Epithelial cell of prostate (primary cell): ENCODE data around the gene KIAA0825.

ENCODE experiments used
- DNase-seq: peaks from one replicate; pipeline ENCODE4 v3.0.0-alpha.2; 2011; ENCODE audit warnings: low read depth, low spot score
- H3K27ac ChIP-seq: fragments of 450-650 bp; 2 replicates; pipeline ENCODE4 v1.5.1; 2017; ENCODE audit warnings: mild to moderate bottlenecking

Gene KIAA0825, protein sequence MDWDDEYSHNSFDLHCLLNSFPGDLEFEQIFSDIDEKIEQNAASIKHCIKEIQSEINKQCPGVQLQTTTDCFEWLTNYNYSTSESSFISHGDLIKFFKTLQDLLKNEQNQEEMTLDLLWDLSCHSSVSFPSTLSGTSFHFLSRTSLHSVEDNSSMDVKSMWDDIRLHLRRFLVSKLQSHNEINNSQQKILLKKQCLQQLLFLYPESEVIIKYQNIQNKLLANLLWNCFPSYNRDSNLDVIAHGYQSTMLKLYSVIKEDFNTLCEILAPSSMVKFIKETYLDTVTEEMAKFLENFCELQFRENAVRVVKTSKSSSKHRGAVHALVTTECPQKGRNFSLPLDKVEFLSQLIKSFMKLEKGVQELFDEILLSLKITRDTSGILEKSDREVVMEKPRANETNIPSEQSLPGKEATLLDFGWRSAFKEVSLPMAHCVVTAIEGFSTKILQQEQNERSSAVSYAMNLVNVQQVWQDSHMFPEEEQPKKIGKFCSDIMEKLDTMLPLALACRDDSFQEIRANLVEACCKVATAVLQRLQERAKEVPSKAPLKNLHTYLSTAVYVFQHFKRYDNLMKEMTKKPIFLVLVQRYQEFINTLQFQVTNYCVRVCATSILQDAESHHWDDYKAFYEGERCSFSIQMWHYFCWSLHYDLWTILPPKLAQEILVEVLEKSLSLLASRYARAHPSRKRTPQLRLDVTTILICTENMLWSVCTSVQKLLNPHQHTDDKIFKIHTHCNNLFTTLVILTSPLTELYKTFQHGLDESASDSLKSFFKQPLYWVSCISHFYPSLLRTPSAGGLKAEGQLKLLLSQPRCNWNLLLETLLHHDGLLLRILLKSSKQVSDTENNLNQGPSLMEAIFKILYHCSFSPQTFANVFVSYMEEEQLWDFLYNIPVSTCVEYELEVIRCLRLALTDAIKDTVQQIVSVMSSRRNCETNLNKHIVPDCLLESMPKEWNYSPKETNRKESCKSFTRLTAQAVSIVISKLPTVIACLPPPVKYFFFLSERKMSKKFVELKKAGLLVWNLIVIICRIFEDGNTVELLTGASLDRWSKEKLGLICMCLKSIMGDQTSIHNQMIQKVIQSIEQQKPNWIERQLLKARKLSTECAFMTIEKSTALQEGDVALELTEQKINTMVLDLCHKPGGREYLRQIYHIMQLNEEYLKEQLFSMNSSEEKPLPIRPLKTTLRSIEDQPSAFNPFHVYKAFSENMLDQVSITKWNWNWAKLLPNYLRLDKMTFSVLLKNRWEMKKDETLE (N-terminal part only)

DNA sequence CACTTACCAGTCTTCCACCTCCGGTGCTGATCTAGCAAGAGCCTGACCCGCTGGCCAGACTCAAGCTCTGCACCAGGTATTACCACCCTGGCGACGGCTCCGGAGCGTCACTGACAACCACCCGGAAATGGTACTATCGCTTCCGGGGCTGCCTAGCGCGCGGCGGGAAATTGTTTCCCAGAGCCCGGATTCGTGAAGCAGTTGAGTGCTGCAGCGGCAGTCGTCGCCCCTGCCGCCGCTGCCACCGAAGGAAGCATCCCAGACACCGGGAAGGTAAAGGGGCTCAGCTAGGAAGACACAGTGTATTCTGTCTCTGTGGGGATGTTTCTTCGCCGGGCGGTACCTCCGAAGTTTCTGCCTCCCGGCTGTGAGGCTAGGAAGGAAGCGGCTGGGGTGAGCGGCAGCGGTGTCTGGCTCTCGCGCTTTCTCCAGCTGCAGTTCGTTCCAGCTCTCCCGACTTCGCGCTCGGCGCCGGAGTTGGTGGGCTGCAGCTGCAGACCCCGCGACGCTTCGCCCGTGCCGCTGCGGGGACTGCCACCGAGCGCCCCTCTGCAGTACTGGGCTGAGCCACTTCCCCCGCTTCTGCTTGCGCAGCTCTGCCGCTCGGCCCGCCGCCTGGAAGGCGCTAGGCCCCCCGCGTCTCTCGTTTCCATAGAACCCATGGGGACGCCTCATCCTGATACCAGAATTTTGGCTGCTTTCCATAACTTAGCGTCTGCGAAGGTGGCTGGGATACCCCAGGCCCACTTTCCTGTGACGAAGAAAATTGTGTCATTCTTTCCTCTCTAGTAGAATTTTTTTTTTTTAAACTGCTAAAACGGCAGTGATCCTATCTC, at the start of gene KIAA0825, which contains the start of gene SLF1:
Gene KIAA0825 (minus strand): TSS at position 112 of the 836 bp plus-strand sequence. CDS start 81,478 bp downstream, outside the sequence.
Gene SLF1 (plus strand): TSS at position 177 of the 836 bp plus-strand sequence. CDS start 10,142 bp downstream, outside the sequence.
- H3K27ac ChIP-seq = peak within 1 kb of the TSS; percentile 83
- DNase-seq = peak; percentile 58

DNA sequence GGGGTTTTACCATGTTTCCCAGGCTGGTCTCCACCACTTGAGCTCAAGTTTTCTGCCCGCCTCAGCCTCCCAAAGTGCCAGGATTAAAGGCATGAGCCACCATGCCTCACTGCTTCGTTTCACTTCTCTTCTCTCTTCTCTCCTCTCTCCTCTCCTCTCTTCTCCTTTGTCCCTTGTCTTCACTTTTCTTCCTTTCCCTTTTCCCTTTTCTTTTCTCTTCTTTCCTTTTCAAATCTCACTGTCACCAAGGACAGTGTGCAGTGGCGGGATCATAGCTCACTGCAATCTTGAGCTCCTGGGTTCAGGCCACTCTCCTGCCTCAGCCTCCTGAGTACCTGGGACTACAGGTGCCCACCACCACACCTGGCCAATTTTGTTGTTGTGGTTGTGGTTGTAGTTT, 49.5 kb upstream of the KIAA0825 start:
- DNase-seq = no peak

DNA sequence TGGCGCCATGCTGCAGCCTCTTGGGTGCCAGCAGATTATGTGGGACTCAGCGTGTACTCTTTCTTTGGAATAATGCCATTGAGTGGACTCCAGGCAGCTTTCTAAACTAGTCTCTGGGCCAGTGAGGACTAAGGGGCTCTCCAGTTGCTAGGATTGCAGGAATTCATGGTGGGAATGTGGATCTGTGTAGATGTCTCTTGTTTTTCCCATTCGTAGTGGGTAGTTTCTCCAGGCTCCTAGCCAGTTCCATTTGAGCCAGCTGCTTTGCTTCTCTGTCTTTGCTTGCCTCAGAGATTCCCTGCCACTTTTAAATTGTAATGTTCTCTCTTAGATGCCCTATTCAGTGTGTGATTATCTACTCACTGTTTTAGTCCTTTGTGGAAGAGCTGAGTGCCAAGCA, 42.7 kb upstream of the KIAA0825 start:
- no peak for DNase-seq
- H3K27ac ChIP-seq = no peak overlapping the region

More for the DNA sequence above, 49.5 kb upstream of the KIAA0825 start:
- no peak overlapping the region for H3K27ac ChIP-seq

DNA sequence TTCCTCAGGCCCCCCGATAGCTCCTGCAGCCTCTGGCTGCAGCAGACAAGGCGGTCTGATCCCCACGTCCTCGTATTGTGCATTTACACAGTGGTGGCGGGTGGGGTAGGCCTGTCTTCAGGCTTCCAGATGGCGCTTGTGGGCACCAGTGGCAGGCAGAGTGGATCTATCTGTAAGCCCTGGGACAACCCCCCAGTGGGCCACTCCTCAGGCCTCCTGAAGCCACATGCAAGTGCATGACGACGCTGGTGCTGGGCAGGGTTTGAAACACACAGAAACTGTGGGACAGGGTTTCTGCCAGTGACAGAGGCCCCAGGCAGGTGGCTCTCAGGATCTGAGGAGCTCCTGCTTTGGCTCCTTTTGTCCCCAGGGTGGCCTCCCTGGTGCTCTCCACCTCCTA, 42.1 kb upstream of the KIAA0825 start:
- no peak for DNase-seq
- no peak overlapping the region for H3K27ac ChIP-seq

DNA sequence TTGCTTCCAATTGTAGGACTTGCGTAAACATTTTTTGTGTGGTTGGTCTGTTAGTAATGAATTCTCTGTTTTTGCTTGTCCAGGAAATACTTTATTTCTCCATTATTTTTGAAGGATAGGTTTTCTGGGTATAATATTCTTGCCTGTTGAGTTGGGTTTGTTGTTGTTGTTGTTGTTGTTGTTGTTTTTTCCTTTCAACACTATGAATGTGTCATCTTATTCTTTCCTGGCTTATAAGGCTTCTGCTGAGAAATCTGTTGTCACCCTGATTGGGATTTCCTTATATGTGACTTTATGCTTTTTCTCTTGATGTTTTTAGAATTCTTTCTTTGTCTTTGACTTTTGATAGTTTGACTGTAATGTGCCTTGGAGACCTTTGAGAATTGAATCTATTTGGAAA, 39.9 kb upstream of the KIAA0825 start:
- H3K27ac ChIP-seq = no peak overlapping the region
- no peak for DNase-seq

DNA sequence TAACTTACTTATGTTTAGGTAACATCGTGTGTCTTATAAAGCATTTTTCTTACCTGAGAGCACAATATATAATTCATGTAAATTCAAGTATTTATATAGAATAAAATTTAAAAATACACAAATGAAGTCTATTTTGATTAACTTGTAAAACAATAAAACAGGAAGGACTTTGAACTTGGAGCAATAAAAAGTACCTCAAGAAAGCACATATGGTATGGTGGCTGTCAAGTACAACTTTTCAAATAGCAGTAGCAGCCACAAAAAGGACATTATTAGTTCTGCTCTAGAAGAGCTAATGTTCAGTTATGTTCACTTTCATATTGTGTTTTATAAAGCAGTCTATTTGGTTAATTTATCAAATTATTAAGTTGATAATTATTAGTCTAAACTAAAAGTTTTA, 31.5 kb upstream of the KIAA0825 start:
- no peak overlapping the region for H3K27ac ChIP-seq
- DNase-seq = no peak

DNA sequence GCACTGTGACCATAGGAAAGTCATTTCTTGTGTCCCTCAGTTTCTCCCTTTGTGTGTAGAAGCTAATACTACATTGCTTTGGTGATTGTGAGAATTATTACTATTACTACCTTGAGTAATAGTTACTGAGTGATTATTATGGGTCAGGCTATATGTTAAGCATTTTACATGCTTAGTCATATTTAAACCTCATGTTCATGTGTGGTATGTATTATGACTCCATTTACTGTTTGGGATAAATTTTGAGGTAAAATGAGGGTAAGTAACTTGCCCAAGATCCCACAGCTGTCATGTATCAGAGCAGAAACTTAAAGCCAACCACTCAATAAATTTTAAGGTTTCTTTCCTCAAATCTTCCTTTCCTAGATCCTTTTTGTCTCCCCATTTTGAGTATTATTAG, 28.4 kb upstream of the KIAA0825 start:
- no peak for DNase-seq
- H3K27ac ChIP-seq = no peak overlapping the region

DNA sequence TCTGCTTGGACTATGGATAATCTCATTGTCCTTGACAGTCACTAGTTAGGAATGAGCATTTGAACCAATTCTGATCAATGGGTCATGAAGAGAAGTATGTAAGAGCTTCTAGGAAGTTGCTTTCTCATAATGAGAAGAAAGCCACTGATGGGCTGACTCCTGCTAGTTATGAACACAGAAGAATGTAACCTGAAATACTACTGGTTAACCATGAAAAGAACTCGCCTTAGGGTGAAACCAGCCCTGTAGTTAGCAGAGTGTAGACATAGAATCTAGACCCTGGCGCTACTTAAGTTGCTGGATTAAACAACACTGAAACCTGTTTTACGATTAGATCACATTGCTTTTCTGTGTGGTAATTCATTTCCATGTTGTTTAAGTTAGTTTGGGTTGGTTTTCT, 26.6 kb upstream of the KIAA0825 start:
- H3K27ac ChIP-seq = no peak overlapping the region
- DNase-seq = no peak

DNA sequence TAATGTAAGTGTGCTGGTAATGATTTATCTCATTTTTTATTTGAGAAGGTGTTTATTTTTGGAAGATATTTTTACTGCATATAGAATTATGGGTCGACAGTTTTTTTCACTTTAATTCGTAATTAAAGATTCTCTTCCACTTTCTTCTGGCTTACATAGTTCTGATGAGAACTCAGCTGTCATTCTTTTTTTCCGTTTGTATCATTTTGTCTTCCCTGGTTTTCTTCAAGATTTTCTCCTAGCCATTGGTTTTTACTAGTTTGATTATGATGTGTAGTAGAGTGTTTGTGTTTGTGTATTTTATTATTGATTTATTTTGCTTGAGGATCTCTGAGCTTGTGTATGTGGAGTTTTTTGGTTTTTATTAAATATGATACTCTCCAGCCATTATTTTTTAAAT, 21.8 kb upstream of the KIAA0825 start:
- no peak for DNase-seq
- H3K27ac ChIP-seq = no peak overlapping the region

DNA sequence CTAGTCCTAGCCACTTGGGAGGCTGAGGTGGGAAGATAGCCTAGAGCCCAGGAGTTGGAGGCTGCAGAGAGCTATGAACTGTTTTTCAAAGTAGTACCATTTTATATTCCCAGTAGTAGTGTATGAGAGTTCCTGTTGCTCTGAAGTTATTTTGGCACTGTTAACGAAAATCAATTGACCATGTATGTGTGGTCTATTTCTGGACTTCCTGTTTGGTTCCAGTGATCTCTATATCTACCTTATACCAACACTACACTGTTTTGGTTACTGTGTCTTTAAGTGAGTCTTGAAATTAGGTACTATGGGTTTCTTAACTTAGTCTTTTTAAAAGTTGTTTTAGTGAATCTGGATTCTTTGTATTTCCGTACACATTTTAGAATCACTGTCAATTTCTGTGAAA, 13.6 kb upstream of the KIAA0825 start:
- H3K27ac ChIP-seq = no peak overlapping the region
- no peak for DNase-seq

DNA sequence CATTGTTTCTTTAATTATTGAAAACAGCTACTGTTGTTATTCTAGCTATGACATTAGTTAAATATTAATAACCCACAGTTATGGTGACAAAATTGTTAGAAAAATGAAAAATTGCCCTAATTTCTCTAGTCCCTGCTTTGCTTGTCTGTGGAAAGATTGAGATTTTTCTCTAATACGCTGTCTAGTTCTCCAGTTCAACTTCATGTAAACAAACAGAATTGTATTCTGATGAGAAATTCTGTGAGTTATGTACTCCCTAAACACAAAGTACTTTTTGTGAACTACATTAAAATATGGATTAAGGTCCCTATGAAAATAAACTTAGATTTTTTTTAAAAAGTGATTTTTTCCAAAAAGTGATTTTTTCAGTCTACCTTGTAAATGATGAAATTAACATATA, 8.8 kb upstream of the KIAA0825 start:
- no peak overlapping the region for H3K27ac ChIP-seq
- DNase-seq = no peak

DNA sequence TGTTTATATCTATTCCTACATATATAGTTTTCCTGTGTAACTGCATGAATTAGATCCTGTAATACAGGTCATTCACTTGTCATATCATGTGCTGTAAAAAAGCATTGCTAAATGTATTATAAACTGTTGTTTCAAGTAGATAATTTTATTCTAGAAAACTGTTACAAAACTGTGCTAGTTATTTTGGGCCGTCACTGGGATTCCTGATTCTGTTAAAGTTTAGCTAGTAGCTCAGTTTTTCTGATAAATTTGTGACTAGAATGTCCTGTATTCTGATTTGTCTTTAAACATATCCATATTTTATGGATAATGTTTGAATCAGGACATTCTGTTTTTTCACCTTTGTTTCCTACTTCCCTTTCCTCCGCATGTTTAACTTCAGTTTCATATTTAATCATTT, 5.5 kb upstream of the KIAA0825 start:
- H3K27ac ChIP-seq = no peak overlapping the region
- DNase-seq = no peak

DNA sequence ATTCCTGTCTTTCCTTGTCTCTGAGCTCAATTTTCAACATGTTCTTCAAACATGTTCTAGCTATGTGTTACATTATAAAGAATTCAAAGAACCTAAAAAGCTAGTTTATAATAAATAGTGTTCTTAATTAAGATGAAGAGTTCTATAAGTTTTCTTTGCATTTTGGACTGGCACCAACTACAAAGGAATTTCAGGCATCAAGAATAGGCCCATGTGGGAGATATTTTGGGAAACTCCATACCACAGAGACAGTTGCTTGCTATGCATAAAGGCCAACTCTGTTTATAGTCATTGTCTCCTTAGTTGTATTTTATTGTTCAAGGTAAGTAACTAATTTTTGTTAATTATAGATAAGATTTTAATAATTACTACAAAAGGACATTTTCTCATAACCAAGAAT, 4.6 kb upstream of the KIAA0825 start:
- DNase-seq = no peak
- H3K27ac ChIP-seq = no peak overlapping the region

DNA sequence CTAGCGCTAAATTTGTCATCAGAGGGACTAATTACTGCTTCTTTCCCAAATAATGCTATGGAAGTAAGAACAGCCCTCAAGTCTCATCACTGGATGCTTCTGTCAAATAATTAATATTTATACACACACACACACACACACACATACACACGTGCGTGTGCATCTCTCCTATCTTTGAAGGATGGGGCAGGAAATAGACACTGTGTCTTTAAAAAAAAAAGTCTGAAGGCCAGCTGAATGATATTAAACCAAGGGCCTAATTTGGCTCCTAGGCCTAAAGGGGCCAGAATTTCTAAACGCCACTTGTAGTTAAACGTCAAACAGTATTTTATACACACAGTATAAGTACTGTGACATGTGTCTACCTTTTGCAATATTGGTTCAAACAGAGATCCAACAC, 3.4 kb upstream of the KIAA0825 start:
- DNase-seq = no peak
- no peak overlapping the region for H3K27ac ChIP-seq

DNA sequence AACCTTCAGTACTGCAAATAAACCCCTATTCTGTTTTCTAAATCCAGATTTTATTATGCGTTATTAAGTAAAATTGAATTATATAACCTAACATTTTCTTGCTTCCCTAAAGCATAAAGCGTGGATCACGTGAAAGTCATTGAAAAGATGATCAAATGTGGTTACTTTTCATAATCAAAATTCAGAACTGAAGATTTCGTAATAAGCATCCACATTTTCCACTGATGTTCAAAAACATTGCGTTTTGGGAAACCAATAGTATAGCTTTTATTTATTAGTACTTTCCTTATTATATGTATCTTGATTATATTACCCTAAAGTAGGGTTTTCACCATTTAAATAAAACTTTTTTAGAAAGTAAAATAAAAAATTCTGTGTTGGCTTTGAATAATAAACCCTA, 1.9 kb upstream of the KIAA0825 start:
- no peak for DNase-seq
- no peak overlapping the region for H3K27ac ChIP-seq

DNA sequence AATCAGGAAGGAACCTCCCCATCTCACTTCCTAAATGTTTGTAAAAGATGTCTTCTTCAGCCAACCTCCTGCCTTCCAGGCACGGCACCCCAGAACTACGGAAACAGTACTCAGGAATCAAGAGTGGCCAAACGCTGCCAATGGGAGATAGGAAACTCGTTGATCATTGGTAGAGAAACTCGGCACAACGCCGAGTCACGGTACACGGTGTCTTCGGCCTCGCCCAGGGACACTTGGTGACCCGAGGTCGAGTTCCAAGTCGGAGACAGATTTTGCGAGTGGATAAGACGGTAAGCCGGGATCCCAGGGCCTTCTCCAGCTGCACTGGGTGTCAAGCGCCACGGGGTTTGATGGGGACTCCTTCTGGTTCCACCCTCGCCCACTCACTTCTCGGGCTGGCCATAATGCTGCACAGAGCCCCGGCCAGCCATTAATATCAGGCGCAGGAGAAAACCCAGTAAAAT, 343 bp downstream of the KIAA0825 start:
- H3K27ac ChIP-seq = peak overlapping the region; percentile 83
- no peak for DNase-seq

DNA sequence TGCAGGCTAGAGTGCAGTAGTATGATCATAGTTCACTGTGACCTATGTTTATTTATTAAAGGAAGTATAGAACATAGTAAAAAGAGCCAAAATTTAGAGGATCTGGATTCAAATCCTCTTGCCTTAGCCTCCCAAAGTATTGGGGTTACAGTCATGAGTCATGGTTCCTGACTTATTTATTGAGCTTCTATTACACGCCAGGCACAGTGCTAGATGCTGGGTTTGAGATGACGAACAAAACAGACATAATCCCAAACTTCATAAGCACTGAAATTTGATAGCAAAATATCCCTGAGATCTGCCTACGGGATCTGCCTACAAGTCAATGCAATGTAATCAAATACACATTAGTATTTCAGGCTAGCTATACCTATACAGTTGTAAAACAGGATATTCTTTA, 2.5 kb downstream of the KIAA0825 start:
- H3K27ac ChIP-seq = no peak overlapping the region
- DNase-seq = no peak

DNA sequence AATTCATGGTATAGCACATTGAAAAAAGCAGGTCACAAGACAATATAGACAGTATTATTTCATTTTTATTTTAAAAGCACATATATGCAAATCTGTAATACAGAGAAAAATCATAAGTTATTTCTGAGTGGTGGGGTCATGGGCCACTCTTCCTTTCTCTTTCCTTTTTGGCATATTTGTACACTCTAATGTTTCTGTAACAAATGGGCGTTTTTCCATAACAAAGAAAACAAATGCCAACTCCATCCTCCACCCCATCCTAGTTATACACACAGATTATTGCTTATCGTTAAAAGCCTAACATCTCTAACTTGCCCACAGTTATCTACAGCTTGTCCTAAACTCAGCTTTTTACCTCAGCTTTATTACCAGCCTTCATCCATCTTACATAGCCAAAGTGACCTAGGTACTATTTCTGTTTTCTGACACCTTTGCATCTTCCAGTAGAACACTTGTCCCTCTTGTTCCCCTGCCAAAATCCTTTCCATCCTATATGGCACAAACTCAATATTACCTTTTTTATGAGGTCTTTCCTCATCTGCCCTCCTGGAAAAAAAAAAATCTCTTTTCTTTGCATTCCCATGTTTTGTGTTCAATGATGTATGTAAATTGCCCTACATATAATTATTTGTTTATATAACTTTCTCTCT, 4.1 kb downstream of the KIAA0825 start:
- no peak for DNase-seq

DNA sequence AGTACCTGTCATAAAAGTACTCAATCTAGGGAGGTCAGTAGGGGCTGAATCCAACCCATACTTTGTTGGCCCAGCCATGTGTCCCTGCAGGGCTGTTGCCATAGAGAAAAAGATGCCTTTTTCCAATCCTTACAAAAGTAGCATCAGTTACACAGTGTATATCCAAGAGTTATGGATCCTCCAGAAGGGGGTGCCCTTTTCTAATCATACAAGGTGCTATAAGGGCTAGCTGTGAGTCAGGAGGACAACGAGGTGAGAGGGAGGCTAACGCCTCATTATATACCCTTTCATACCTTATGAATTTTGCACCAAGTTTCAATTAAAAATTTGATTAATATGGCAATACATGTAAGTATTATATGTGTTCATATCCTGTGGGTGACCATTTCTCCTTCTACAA, 4.8 kb downstream of the KIAA0825 start:
- no peak for DNase-seq
- no peak overlapping the region for H3K27ac ChIP-seq

More for the DNA sequence above, 4.1 kb downstream of the KIAA0825 start:
- no peak overlapping the region for H3K27ac ChIP-seq
